Suprapubic skin (tissue), 4 donors: ENCODE data around the gene MDFI.

Experiments
- EP300 ChIP-seq: sonication (generic); formaldehyde crosslinking; IDR thresholded peaks from one replicate; pipeline ENCODE4 v1.6.1; 2017; ENCODE audit warnings: antibody characterized with exemption
- POLR2A ChIP-seq, 2 donors: fragments of 450-650 bp; IDR thresholded peaks; one replicate each; pipeline ENCODE4 v1.6.1; 2017; ENCODE audit warnings: antibody characterized with exemption in 2 of 2, mild to moderate bottlenecking in 2 of 2, moderate library complexity in 2 of 2
- POLR2AphosphoS5 ChIP-seq, 3 donors: sonication (generic); formaldehyde crosslinking; IDR thresholded peaks; one replicate each; pipeline ENCODE4 v1.6.1; 2017; ENCODE audit warnings: antibody characterized with exemption in 3 of 3
- TF ChIP-seq, protein P1 (sequence below), 2 donors: fragments of 200-600 bp in 1 of 2; fragments of 450-650 bp in 1 of 2; sonication (generic) in 1 of 2; IDR thresholded peaks; one replicate each; pipeline ENCODE4 v1.5.1; 2016 to 2019; ENCODE audit warnings: antibody characterized with exemption in 2 of 2, mild to moderate bottlenecking in 1 of 2, moderate library complexity in 1 of 2

DNA sequence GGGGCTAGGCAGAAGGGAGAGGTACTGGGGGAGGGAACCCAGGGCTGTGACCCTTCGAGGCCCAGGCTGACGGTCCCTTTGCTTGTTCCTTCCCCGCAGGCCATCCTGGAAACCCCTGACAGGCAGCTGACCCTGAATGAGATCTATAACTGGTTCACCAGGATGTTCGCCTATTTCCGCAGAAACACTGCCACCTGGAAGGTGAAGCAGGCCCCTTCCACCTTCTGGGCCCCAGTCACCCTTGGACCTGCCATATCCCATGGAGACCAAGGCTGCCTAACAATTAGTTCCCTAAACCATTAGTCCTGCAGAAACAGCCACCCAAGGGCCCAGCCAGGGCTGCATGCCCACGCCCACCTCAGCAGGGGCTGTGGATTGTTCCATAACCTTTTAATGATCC, 47.1 kb upstream of the MDFI start:
- TF ChIP-seq, protein P1, sequence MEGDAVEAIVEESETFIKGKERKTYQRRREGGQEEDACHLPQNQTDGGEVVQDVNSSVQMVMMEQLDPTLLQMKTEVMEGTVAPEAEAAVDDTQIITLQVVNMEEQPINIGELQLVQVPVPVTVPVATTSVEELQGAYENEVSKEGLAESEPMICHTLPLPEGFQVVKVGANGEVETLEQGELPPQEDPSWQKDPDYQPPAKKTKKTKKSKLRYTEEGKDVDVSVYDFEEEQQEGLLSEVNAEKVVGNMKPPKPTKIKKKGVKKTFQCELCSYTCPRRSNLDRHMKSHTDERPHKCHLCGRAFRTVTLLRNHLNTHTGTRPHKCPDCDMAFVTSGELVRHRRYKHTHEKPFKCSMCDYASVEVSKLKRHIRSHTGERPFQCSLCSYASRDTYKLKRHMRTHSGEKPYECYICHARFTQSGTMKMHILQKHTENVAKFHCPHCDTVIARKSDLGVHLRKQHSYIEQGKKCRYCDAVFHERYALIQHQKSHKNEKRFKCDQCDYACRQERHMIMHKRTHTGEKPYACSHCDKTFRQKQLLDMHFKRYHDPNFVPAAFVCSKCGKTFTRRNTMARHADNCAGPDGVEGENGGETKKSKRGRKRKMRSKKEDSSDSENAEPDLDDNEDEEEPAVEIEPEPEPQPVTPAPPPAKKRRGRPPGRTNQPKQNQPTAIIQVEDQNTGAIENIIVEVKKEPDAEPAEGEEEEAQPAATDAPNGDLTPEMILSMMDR (IDR thresholded peaks at IDR 0.05), result no peak
- TF ChIP-seq POLR2A (IDR thresholded peaks at IDR 0.05) (no peak), POLR2AphosphoS5 (IDR thresholded peaks at IDR 0.05) (no peak), EP300 (no peak)
